ENCODE measurements around the gene HK2.
A peak's percentile ranks its signal among the peaks of the same experiment; 100 is the strongest.
"Not testable (repeated sequence)": the region's sequence is repeated elsewhere in the genome, so short reads cannot be mapped to it uniquely, and the experiment has no call there.

The HK2 gene

DNA sequence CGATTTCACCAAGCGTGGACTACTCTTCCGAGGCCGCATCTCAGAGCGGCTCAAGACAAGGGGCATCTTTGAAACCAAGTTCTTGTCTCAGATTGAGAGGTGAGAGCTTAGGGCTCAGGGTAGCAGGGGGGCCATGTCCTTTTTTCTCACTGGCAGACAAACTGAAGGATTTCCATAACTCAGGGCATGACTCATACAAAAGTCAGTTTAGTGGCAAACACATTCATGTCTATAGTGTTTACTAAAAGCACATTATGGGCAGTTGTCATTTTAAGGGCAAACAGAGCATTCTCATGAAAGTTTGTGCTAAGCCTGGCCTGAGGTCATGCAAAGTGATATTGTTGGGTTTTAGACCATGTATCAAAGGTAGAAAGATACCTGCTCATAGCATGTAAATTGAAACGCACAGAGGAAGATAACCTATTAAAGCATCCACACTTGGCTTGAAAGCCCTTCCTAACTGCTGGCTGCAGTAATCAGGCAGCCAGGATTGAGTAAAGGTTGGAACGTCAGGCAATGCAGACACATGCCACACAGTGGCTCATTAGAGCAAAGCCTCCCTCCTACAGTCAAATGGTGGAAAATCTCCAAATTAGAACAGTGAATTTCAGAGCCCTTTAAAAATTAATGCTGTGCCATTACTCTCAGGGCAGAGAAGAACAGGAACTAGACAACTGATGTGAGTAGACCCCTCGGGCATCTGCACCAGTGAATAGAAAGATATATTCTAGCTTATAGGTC is 54.2 kb downstream of the HK2 start:
- no peak for DNase-seq
- in situ Hi-C loops (cut with MboI; ENCODE audit: low pct_unique_long_range_greater_than_20kb, low sequenced_read_pairs): loop anchor here (10.0 kb wide), 1 partner anchor 203 kb away; no protein-coding TSS in a partner anchor

DNA sequence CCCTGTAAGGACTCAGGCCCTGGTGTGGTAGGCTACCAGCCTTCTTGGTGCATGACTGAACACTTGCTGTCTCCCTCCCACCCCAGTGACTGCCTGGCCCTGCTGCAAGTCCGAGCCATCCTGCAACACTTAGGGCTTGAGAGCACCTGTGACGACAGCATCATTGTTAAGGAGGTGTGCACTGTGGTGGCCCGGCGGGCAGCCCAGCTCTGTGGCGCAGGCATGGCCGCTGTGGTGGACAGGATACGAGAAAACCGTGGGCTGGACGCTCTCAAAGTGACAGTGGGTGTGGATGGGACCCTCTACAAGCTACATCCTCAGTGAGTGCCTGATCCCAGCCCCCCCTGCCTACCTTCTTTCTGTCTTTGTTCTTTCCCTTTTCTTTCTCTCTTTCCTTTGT is 55.2 kb downstream of the HK2 start:
- in situ Hi-C loops (cut with MboI; ENCODE audit: low pct_unique_long_range_greater_than_20kb, low sequenced_read_pairs): loop anchor here (10.0 kb wide), 1 partner anchor 204 kb away; no protein-coding TSS in a partner anchor
- DNase-seq: no peak

DNA sequence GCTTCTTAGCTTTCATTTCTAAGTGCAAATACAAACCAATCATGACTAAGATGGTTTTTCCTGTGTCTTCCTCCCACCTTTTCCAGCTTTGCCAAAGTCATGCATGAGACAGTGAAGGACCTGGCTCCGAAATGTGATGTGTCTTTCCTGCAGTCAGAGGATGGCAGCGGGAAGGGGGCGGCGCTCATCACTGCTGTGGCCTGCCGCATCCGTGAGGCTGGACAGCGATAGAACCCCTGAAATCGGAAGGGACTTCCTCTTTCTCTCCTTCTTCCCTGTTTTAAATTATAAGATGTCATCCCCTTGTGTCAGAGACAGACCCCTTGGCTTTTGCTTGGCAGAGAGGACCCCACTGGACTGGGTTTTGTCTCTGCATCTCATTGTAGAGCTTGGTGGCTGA is 56.8 kb downstream of the HK2 start:
- DNase-seq: no peak

DNA sequence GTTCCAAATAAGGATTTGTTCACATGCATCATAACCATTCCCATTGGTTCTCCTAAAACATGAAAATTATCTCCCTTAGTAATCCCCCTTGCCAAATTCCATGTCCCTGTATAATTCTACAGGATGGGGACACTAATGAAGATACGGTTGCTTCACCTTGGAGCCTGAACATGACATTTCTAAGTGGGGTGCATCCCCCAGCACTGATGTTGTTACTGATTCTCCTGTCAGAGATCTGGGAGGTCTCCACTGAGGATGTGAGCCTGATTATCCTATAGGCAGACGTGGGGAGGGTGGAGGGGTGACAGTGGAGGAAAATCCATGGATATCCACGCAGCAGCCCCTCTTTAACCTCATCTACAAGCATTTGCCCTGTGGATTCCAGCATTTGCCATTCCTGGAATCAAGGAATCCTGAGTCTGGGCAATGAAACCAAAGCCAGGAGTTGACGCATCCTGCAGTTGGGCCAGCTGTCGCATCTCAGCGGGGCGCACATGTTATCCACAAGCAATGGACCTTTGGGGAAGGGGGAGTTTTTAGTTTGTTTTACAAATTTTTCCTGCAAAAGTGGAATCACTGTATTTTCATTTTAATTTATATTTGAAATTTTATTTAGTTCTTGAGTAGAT is 57.3 kb downstream of the HK2 start:
- in situ Hi-C loops (cut with MboI; ENCODE audit: low pct_unique_long_range_greater_than_20kb, low sequenced_read_pairs): no loop called here
- DNase-seq: no peak

More for the DNA sequence above, 56.8 kb downstream of the HK2 start:
- in situ Hi-C loops (cut with MboI; ENCODE audit: low pct_unique_long_range_greater_than_20kb, low sequenced_read_pairs): no loop called here

DNA sequence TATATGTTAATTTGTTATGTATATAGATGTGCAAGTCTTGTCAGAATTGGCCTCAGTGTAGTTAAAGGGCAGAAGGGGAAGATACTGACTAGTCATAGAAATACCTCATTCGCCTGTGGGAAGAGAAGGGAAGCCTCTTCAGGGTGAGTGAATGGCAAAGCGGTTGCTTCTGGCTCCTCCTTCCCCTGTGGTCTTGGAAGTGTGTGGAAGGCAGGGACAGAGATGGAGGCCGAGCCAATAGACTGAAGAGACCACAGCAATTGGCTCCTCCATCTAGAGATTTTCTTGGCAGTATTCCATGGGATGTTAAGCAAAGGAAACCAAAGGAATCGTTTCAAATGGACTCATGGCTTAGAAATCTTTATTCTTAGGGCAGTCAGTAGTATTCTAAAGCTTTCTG is 57.9 kb downstream of the HK2 start:
- in situ Hi-C loops (cut with MboI; ENCODE audit: low pct_unique_long_range_greater_than_20kb, low sequenced_read_pairs); DNase-seq: not testable (repeated sequence)

DNA sequence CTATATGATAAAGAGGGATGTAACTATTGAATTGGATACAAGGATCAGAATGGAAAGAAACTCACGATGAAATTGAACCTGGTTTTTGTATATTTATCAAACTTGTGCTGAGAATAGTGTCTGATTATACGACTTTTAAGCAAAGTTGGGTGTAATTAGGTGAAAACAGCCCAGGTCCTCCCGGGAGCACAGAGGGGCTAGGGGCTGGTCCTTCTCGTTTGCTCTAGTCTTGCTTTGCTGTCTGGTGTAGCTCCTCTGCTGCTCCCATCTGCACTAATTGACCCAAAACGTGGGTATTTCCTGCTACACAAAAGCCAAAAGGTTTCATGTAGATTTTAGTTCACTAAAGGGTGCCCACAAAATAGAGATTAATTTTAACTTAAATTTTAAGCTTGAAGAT is 58.7 kb downstream of the HK2 start:
- DNase-seq: no peak
- in situ Hi-C loops (cut with MboI; ENCODE audit: low pct_unique_long_range_greater_than_20kb, low sequenced_read_pairs): no loop called here

DNA sequence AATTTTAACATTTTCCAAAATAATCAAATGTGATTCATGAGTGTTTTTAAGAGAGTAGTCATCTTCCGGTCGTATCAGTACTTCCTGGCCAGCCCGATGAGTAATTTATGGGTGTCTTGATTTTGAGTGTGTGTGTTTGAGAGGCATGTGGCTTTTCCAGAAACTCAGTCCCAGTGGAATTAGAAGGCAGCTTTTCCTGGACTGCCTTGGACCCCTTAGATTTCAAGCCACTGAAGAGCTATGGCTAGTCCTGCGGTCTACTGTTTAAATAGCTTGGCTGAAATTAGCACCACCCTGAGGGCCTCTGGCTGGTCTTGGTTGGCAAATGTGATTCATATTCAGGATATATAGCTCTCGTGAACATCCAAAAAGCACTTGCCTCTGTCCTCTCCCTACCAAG is 59.4 kb downstream of the HK2 start:
- in situ Hi-C loops (cut with MboI; ENCODE audit: low pct_unique_long_range_greater_than_20kb, low sequenced_read_pairs): no loop called here

DNA sequence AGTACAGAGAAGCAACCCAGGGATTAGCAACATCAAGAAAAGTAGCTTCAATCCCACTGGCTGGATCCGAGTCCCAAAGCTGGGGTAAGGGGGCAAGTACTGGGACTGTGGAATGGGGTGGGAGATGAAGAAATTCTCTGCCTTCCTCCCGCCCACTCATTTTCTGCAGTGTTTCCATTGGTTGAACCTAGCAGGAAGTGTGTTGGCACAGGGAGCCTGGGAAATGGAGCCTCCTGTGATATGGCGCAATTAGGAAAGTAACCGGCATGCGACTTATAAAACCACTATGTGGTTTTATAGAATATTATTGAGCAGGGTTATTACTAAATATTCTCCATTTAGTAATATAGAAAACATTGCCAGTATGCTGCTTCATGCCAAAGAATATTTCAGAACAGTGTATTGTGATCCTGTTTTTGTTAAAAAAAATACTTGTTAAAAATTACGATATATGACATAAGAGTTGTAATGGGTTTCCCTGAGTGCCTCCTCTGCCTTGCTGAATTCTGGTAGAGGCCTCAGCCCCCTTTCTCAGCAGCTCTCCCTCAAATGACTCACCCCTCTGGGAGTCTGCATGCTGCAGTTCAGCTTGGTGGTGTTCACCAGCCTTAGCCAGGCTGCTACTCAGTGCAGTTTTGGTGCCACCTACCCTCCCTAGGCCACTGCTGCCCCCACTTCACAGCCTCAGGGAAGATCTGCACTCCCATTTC is 60.5 kb downstream of the HK2 start:
- in situ Hi-C loops (cut with MboI; ENCODE audit: low pct_unique_long_range_greater_than_20kb, low sequenced_read_pairs): no loop called here
- no peak for DNase-seq

More for the DNA sequence above, 59.4 kb downstream of the HK2 start:
- no peak for DNase-seq

DNA sequence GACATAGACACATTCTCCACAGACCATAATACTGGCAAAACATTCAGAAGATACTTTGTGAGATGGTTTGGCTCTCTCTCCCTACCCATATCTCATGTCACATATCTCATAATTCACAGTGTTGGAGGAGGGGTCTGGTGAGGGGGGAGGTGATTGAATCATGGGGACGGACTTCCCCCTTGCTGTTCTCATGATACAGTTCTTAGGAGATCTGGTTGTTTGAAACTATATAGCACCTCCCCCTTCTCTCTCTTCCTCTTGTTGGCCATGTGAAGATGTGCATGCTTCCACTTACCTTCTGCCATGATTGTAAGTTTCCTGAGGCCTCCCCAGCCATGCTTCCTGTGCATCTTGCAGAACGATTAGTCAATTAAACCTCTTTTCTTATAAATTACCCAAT is 61.1 kb downstream of the HK2 start:
- no peak for DNase-seq
- in situ Hi-C loops (cut with MboI; ENCODE audit: low pct_unique_long_range_greater_than_20kb, low sequenced_read_pairs): no loop called here

DNA sequence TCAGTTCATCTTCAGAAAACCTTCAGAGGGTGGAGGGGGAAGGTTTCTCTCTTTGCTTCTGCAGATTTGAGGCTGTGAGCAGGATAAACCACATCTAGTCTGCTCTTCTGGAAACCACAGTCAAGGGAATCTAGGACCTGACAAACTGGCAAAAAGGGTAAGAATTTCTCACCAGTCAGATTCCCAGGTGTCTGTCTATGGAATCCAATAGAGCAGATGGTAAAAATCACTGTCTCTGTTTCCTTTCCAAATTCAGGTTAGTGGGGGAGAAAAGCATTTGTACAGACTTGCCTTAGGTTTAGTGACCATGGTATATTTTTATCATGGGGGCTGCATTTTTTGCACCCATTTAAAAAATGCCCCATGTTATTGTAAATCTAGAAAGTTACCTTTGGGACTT is 62.3 kb downstream of the HK2 start:
- DNase-seq: no peak
- in situ Hi-C loops (cut with MboI; ENCODE audit: low pct_unique_long_range_greater_than_20kb, low sequenced_read_pairs): no loop called here

DNA sequence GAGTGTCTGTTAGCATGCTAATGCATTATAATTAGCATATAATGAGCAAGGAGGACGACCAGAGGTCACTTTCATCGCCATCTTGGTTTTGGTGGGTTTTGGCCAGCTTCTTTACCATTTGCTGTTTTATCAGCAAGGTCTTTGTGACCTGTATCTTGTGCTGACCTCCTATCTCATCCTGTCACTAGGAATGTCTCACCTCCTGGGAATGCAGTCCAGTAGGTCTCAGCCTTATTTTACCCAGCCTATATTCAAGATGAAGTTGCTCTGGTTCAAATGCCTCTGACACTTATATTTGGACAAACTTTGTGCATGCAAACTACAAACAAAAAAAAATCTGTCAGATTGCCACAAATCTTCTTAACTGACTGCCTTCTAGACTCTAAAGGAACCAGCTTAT is 66.3 kb downstream of the HK2 start:
- in situ Hi-C loops (cut with MboI; ENCODE audit: low pct_unique_long_range_greater_than_20kb, low sequenced_read_pairs): loop anchor here (25.0 kb wide), 2 partner anchors 337 to 712 kb away; no protein-coding TSS in a partner anchor
- not testable (repeated sequence) for DNase-seq

DNA sequence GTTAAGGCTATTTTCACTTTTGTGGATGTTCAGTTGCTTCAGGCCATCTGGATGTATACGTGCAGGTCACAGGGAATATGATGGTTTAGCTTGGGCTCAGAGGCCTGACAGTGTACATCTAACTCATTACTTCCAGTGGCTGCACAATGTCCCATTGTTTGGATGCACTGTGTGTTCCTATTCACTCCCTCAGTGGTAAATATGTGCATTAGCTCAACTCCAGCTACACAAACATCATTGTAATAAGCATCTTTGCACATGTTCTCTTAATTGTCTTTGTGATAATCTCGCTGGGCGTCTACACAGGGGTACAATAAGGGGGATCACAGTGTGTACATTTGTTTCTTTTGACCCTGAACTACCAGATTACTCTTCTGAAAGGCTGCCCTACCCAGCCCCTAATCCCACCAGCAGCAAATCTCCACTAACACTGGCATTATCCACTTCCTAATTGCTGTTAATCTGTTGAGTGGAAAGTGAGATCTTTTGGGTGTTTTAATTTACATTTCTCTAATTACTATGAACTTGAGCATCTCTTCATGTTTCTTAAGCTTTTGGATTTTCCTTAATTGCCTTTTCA is 68.4 kb downstream of the HK2 start:
- in situ Hi-C loops (cut with MboI; ENCODE audit: low pct_unique_long_range_greater_than_20kb, low sequenced_read_pairs): loop anchor here (25.0 kb wide), 2 partner anchors 335 to 710 kb away; no protein-coding TSS in a partner anchor
- DNase-seq: no peak

DNA sequence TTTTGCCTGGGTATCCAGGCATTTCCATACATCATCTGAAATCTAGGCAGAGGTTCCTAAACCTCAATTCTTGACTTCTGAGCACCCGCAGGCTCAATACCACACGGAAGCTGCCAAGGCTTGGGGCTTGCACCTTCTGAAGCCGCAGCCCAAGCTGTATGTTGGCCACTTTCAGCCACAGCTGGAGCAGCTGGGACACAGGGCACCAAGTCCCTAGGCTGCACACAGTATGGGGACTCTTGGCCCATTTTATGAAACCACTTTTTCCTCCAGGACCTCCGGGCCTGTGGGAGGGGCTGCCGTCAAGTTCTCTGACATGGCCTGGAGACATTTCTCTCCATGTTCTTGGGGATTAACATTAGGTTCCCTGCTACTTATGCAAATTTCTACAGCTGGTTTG is 72.5 kb downstream of the HK2 start:
- in situ Hi-C loops (cut with MboI; ENCODE audit: low pct_unique_long_range_greater_than_20kb, low sequenced_read_pairs): loop anchor here (25.0 kb wide), 2 partner anchors 331 to 706 kb away; no protein-coding TSS in a partner anchor
- no peak for DNase-seq

DNA sequence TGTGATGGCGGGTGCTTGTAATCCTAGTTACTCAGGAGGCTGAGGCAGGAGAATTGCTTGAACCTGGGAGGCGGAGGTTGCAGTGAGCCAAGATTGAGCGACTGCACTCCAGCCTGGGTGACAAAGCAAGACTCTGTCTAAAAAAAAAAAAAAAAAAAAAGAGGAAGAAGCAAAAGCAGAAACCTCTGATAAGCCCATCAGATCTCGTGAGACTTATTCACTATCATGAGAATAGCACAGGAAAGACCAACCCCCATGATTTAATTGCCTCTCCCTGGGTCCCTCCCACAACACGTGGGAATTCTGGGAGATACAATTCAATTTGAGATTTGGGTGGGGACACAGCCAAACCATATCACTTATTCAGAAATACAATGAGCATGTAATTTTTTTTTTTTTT is 73.6 kb downstream of the HK2 start:
- in situ Hi-C loops (cut with MboI; ENCODE audit: low pct_unique_long_range_greater_than_20kb, low sequenced_read_pairs): loop anchor here (25.0 kb wide), 2 partner anchors 330 to 705 kb away; no protein-coding TSS in a partner anchor

DNA sequence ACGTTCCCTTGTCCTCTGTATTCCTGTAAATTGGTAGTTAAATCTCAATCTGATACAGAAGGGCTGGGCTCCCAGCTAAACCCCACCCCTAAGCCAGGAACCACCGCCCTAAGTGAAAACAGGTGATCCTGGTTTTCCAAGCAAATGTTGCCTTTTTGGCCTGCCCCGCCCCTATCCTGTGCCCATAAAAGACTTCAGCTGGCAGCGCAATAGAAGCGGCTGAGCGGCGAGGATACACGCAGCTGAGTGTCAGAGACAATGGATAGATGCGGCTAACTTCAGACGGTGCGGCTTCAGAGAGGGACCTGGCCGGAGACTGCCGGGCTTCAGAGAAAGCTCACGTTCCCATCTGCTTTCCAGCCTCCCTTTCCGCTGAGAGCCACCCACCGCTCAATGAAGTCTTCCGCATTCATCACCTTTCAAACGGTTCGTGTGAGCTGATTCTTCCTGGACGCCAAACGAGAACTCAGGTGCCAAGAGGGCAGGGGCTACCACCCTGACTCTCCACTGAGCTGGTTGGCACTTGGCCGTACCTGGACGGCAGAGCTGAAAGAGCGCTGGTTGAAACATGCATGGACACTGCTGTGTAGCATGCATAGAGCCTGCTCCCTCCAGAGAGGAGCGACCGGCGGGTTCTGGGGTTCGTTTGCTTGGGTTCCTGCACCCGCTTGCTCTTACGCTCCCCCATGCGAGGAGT is 75.0 kb downstream of the HK2 start:
- in situ Hi-C loops (cut with MboI; ENCODE audit: low pct_unique_long_range_greater_than_20kb, low sequenced_read_pairs): loop anchor here (25.0 kb wide), 2 partner anchors 328 to 703 kb away; no protein-coding TSS in a partner anchor
- no peak for DNase-seq

More for the DNA sequence above, 73.6 kb downstream of the HK2 start:
- DNase-seq: peak; percentile 14

DNA sequence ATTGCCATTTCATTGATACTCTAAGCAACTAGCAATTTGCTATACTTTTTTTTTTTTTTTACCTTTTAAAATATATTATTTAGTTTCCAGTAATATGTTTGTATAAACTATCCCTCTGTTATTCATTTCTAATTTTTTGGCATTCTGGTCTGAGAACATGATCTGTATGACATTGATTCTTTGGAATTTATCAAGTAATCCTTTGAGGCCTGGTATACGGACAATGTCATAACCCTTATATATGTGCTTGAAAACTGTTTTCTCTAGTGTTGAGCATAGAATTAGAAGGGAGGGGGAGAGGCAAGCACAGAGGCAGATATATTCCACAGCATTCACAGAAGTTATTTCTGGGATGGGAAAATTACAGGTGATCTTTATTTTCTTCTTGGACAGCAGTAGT is 76.3 kb downstream of the HK2 start:
- no peak for DNase-seq
- in situ Hi-C loops (cut with MboI; ENCODE audit: low pct_unique_long_range_greater_than_20kb, low sequenced_read_pairs): loop anchor here (25.0 kb wide), 2 partner anchors 327 to 702 kb away; no protein-coding TSS in a partner anchor

DNA sequence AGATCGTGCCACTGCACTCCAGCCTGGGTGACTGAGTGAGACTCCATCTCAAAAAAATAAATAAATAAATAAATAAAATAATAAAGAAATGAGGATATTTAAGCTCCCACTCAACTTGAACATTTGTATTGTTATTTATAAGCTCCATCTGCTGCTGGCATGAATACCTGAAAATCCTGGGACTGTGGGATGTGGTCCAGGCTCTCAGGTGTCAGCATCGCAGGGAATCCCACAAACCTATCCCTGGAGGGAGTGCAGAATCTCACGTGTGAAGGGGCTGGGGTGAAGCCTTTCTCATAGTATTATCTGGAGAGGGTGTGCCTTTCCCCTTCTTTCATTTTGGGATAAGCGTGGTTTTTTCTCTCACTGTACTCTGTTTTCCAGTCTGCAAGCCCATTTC is 77.1 kb downstream of the HK2 start:
- no peak for DNase-seq
- in situ Hi-C loops (cut with MboI; ENCODE audit: low pct_unique_long_range_greater_than_20kb, low sequenced_read_pairs): loop anchor here (25.0 kb wide), 2 partner anchors 326 to 701 kb away; no protein-coding TSS in a partner anchor

DNA sequence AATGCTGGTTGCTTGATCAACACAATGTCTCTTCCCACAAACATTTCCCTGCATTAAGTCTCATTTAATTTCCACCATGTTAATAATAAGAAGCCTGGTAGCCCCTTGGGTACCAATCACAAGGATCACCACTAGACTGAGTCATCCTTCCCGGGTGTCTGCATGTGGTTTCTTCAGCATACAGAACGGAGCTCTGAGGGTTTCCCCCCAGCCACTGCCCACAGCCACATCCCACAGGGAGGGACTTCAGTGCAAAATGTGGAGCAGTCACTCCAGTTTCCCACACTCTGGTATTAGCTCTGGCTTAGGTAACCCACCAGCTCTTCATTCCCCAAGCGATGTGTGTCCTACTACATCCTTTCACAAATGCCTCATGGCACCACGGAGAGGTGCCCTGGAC is 81.8 kb downstream of the HK2 start:
- in situ Hi-C loops (cut with MboI; ENCODE audit: low pct_unique_long_range_greater_than_20kb, low sequenced_read_pairs): loop anchor here (25.0 kb wide), 2 partner anchors 322 to 697 kb away; no protein-coding TSS in a partner anchor
- DNase-seq: no peak

DNA sequence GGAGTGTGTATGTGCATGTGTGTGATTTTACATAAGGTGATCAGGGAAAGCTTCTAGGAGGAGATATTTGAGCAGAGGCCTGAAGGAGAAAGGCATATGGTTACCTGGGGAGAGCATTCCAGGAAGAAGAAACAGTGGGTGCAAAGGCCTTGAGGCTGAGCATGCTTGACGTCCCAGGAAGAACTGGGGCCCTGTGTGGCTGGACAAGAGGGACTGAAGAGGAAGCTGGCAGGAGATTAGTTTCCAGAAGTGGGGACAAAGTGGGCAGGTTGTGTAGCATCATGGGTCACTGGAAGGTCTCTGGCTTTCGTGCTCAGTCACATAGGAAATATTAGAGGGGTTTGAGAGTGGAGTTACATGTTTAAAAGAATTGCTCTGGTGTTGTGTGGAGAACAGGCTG is 82.5 kb downstream of the HK2 start:
- in situ Hi-C loops (cut with MboI; ENCODE audit: low pct_unique_long_range_greater_than_20kb, low sequenced_read_pairs): loop anchor here (25.0 kb wide), 2 partner anchors 321 to 696 kb away; no protein-coding TSS in a partner anchor
- no peak for DNase-seq

All from KBM-7 (cell line).